Measurements from ENCODE around the gene PPIL1.

The PPIL1 gene

GRCh38 chr6:36888654-36889481 is 14.3 kb upstream of the PPIL1 start:
- DNase-seq: no peak

GRCh38 chr6:36888115-36888643 is 13.6 kb upstream of the PPIL1 start:
- DNase-seq: no peak

DNA sequence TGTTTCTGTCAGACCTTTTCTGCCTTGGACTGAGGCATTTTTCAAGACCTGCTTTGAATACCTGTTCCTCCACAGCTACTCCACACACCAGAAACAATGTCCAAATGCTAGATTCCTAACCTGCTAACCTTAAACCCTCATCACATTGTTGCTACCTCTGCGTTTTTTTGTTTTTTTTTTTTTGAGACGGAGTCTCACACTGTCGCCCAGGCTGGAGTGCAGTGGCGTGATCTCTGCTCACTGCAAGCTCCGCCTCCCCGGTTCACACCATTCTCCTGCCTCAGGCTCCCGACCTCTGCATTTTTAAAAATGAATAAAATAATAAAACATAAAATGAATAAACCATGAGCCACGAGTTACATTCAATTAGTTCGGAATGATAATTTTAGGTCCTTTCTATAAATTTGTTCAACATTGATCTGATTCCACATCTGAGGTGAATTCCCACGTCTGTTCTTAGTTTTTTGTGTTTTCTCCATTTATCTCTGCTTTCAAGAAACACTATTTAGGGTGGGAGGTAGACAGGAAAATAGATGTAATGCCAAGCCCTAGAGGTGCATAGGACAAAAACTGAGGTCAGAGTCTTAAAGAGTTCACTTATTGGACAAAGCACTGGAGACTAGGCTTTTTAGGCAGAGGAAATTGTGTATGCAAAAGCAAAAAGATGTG is 12.5 kb upstream of the PPIL1 start:
- DNase-seq: no peak

DNA sequence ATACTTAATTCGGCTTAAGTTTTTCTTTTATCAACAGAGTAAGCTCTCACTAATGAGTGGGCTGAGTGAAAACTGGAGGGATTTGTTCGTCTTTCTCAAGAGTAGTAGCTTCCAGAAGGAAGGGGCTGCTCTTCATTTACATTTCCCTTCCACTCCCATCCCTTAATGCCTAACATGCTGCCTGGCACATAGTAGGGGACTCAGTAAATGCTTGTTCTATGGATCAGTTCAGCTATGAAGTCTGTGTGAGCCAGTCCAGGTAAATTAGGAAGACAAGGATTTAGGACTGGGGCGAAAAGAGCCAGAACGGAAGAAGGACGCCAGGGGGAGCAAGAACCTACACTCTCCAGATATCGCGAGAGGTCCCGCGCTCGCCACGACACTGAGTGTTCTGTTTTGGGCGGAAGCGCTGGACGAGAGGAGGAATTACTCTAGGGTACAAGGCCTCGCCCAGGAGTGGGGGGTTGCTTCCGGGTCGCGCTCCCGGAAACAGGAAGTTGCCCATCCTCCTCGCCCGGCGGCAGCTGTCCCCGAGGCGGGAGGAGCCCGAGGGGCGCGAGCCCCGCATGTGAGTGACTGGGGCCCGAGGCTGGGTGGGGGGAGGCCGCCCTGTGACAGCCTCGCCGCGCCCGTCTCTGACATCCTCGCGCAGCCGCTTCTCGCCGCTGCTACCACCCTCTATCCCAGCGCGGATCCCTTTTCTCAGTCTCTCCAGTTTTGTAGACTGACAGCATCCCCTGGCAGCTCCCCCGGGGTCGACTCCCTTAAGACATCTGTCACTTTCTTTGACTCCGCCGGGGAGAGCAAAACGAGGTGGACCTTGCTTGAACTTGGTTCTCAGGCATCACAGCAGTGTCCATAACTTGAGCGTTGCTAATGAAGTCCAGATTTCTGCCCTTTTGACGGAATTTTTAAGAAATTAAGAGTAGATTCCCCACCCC is 11.1 kb upstream of the PPIL1 start, which contains the start of gene C6orf89:
TSS of gene C6orf89 (plus strand) at position 492 of the 941 bp plus-strand sequence. CDS start 13,493 bp downstream, outside the sequence.
- DNase-seq: peak; percentile 43 to 99 (median 96)

GRCh38 chr6:36884610-36885009 is 10.0 kb upstream of the PPIL1 start:
- DNase-seq: no peak

- DNase-seq: no peak
Observed at GRCh38 chr6:36875250-36875633, 639 bp upstream of the PPIL1 start.

GRCh38 chr6:36873612-36874442 is 776 bp downstream of the PPIL1 start:
- DNase-seq: no peak

DNA sequence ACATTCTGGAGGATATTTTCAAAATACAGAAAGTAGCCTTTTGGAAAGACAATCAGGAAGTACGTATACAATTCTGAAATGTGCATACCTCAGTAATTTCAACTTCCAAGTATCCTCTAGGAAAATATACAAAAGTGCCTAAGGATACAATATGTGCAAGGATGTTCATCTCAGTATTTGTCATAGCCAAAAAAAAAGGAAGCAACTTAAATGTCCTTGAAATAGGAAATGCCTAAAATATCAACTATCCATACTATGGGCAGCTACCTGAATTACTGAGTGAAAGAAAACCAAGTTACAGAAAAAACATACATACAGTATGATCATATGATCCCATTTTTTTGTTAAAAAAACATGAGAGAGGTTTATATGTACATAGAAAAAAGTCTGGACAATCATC is 1.5 kb downstream of the PPIL1 start:
- DNase-seq: no peak

DNA sequence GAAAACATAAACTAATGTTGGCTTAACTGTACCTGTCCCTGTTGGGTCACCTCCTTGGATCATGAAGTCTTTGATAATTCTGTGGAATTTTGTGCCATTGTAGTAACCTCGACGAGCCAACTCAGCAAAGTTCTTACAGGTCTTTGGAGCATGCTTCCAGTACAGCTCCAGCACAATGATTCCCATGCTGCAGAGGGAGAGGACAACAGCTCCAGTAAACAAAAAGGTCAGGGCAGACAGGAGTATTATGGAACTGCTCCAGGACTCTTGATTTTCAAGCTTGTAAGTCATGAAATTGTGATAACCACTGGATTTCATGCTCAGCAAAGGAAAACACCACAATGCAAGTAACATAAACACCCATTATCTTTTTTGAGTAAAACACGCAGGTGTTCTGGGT is 2.9 kb downstream of the PPIL1 start:
- no peak for DNase-seq

- DNase-seq: no peak
Observed at GRCh38 chr6:36867471-36868224, 7.0 kb downstream of the PPIL1 start.

- DNase-seq: no peak
Observed at GRCh38 chr6:36865835-36866234, 8.8 kb downstream of the PPIL1 start.

DNA sequence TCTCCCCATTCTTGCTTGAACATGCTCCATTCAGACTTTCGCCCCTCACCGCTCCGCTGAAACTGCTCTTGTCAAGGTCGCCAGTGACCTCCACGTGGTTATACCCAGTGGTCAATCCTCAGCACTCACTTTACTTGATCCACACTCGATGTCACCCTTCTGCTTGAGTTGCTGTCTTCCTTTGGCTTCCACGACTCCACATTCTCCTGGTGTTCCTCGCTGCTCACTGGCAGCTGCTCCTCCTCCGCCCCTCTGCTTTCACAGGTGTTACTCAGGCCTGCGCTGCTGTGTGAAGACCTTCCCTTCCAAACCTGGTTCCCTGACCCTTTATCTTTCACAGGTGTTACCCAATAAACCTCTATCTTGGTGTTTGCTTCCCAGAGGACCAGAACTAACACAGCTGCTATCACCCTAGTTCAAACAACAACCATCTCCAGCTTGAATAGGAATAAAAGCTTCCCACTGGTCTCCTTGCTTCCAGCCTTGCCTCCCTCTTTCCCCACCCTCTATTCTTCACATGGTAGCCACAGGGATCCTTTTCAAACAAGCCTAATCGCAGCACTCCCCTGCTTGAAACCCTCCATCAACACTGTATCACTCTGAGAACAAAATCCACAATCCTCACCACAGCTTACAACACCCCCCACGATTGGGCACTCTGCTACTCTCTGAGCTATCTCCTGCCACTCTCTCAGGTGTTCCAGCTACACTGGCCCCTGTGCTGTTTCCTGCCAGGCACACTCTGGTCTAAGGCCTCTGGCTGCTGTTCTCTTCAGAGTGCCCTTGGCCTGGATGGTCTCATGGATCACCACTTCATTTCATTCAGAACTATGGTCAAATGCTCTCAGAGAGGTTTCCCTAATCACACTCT is 10.7 kb downstream of the PPIL1 start:
- no peak for DNase-seq

- no peak for DNase-seq
Observed at GRCh38 chr6:36862848-36863382, 11.7 kb downstream of the PPIL1 start.

DNA sequence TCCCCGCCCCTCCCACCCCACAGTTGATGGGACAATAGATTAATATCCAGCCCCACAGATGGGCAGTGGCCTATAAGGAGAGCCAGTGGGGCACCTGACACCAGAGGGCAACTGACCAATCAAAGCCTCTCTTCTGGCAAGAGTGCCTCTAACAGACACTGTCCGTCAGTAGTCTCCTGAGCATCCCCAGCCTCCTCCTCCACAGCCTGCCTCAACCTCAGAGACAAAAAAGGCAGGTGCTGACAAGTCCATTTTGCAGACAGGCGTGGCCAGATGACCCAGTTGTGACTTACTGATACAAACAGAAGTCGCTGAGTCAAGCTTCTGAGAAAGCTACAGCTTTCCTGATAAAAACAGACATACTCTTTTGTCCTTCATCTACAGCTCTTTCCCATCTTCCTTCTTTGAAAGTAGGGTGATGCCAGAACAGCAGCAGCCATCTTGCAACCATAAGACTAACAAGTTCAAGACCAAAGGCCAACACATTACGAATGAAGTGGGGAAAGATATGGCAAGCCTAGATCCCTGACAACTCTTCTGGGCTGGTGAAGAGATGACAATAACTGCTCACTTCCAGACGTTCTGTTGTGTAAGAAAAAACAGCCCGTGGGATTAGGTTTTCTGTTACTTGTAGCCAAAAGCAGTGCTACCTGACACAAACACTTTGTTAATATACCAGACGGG is 12.3 kb downstream of the PPIL1 start:
- DNase-seq: no peak

DNA sequence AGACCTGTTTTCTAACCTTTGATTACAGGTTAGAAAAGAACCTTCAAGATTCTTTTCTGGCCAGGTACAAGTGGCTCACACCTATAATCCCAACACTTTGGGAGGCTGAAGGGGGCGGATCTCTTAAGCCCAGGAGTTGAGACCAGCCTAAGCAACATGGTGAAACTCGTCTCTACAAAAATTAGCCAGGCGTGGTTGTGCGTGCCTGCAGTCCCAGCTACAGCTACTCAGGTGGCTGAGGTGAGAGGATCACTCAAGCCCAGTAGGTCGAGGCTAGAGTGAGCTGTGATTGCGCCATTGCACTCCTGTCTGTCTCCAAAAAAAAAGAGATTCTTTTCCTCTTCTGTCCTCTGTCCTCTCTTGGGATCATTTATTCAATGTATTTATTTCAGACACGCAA is 14.5 kb downstream of the PPIL1 start:
- DNase-seq: no peak

DNA sequence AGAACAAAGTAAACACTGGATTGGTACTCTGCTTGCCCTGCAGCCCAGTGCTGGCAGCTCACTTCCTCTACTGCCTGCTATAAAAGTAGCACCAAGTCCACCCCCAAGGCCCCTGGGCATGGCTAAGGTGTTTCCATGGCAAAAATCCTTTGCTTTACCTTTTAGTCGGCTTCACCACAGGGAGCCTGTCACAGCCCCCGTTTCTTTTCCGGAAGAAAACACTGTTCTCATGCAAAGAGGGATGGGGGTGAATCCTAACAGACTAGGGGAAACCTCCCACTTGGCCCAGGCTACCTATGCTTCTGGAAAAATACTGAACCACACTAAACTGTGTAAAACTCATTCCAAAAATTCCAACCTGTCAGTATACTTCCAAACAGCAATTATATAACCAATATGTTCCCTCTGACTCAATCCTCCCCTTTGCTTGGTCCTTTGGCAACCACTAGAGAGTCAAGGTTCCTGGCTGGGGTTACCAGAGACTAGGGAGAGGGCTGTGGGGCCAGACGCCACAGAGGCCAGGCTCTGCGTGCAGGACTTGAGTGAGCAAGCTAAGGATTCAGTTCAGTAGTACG is 16.1 kb downstream of the PPIL1 start:
- DNase-seq: peak in 10 of 56 donors; percentile 17 to 61 (median 34)

GRCh38 chr6:36857325-36857724 is 17.3 kb downstream of the PPIL1 start:
- DNase-seq: no peak
